ENCODE data around the gene GCH1.
A peak's percentile ranks its signal among the peaks of the same experiment; 100 is the strongest.

GCH1 gene

GRCh38 chr14:54836231-54836630 lies 66.4 kb downstream of the GCH1 start:
- peaks cover 31% of the 10 kb centered on the region for H3K4me1 ChIP-seq (ENCODE audit: control insufficient read depth, insufficient read depth, low read length)
- no peak overlapping the region for H3K9ac ChIP-seq (ENCODE audit: low read length)
- H3K36me3 ChIP-seq (ENCODE audit: control insufficient read depth, insufficient read depth, low read length, severe bottlenecking): no peaks in the 10 kb centered on the region
- H3K4me3 ChIP-seq (ENCODE audit: low read length): no peak overlapping the region
- no peaks in the 10 kb centered on the region for H3K9me3 ChIP-seq (ENCODE audit: control insufficient read depth, low read length)
- H3K27me3 ChIP-seq (replicated peaks; ENCODE audit: control insufficient read depth, insufficient read depth, low read length): no peaks in the 10 kb centered on the region
- DNase-seq (ENCODE audit: low read depth): no peak

GRCh38 chr14:54834727-54835126 lies 67.9 kb downstream of the GCH1 start:
- DNase-seq (ENCODE audit: low read depth): no peak

GRCh38 chr14:54834081-54834480 lies 68.5 kb downstream of the GCH1 start:
- no peaks in the 10 kb centered on the region for H3K9me3 ChIP-seq (ENCODE audit: control insufficient read depth, low read length)
- no peaks in the 10 kb centered on the region for H3K36me3 ChIP-seq (ENCODE audit: control insufficient read depth, insufficient read depth, low read length, severe bottlenecking)
- no peaks in the 10 kb centered on the region for H3K27me3 ChIP-seq (replicated peaks; ENCODE audit: control insufficient read depth, insufficient read depth, low read length)
- H3K4me1 ChIP-seq (ENCODE audit: control insufficient read depth, insufficient read depth, low read length): peaks cover 13% of the 10 kb centered on the region
- no peak overlapping the region for H3K9ac ChIP-seq (ENCODE audit: low read length)
- DNase-seq (ENCODE audit: low read depth): no peak
- H3K4me3 ChIP-seq (ENCODE audit: low read length): no peak overlapping the region

More at GRCh38 chr14:54834727-54835126, 67.9 kb downstream of the GCH1 start:
- Histone ChIP-seq H3K36me3 (ENCODE audit: control insufficient read depth, insufficient read depth, low read length, severe bottlenecking) (no peaks in the 10 kb centered on the region), H3K27me3 (replicated peaks; ENCODE audit: control insufficient read depth, insufficient read depth, low read length) (no peaks in the 10 kb centered on the region), H3K9me3 (ENCODE audit: control insufficient read depth, low read length) (no peaks in the 10 kb centered on the region), H3K9ac (ENCODE audit: low read length) (no peak overlapping the region), H3K4me3 (ENCODE audit: low read length) (no peak overlapping the region), H3K4me1 (ENCODE audit: control insufficient read depth, insufficient read depth, low read length) (peaks cover 20% of the 10 kb centered on the region)

GRCh38 chr14:54830650-54831049 lies 72.0 kb downstream of the GCH1 start:
- Histone ChIP-seq H3K4me3 (ENCODE audit: low read length) (no peak overlapping the region), H3K9ac (ENCODE audit: low read length) (no peak overlapping the region), H3K4me1 (ENCODE audit: control insufficient read depth, insufficient read depth, low read length) (peaks cover 11% of the 10 kb centered on the region), H3K27me3 (replicated peaks; ENCODE audit: control insufficient read depth, insufficient read depth, low read length) (peaks cover 4% of the 10 kb centered on the region), H3K36me3 (ENCODE audit: control insufficient read depth, insufficient read depth, low read length, severe bottlenecking) (no peaks in the 10 kb centered on the region), H3K9me3 (ENCODE audit: control insufficient read depth, low read length) (no peaks in the 10 kb centered on the region)
- no peak for DNase-seq (ENCODE audit: low read depth)

- Histone ChIP-seq H3K4me3 (ENCODE audit: low read length) (no peak overlapping the region), H3K27me3 (replicated peaks; ENCODE audit: control insufficient read depth, insufficient read depth, low read length) (peaks cover 4% of the 10 kb centered on the region), H3K36me3 (ENCODE audit: control insufficient read depth, insufficient read depth, low read length, severe bottlenecking) (no peaks in the 10 kb centered on the region), H3K9ac (ENCODE audit: low read length) (no peak overlapping the region), H3K9me3 (ENCODE audit: control insufficient read depth, low read length) (peaks cover 8% of the 10 kb centered on the region), H3K4me1 (ENCODE audit: control insufficient read depth, insufficient read depth, low read length) (peaks cover 2% of the 10 kb centered on the region)
- DNase-seq (ENCODE audit: low read depth): peak; percentile 52
These were observed 73.0 kb downstream of the GCH1 start for GRCh38 chr14:54829486-54830224.

GRCh38 chr14:54828037-54828436 lies 74.6 kb downstream of the GCH1 start:
- H3K36me3 ChIP-seq (ENCODE audit: control insufficient read depth, insufficient read depth, low read length, severe bottlenecking): no peaks in the 10 kb centered on the region
- no peak overlapping the region for H3K4me3 ChIP-seq (ENCODE audit: low read length)
- peaks cover 4% of the 10 kb centered on the region for H3K27me3 ChIP-seq (replicated peaks; ENCODE audit: control insufficient read depth, insufficient read depth, low read length)
- H3K9ac ChIP-seq (ENCODE audit: low read length): no peak overlapping the region
- no peak for DNase-seq (ENCODE audit: low read depth)
- peaks cover 24% of the 10 kb centered on the region for H3K9me3 ChIP-seq (ENCODE audit: control insufficient read depth, low read length)
- H3K4me1 ChIP-seq (ENCODE audit: control insufficient read depth, insufficient read depth, low read length): no peaks in the 10 kb centered on the region

- peaks cover 4% of the 10 kb centered on the region for H3K27me3 ChIP-seq (replicated peaks; ENCODE audit: control insufficient read depth, insufficient read depth, low read length)
- no peaks in the 10 kb centered on the region for H3K36me3 ChIP-seq (ENCODE audit: control insufficient read depth, insufficient read depth, low read length, severe bottlenecking)
- no peak for DNase-seq (ENCODE audit: low read depth)
- peaks cover under 1% of the 10 kb centered on the region for H3K4me1 ChIP-seq (ENCODE audit: control insufficient read depth, insufficient read depth, low read length)
- H3K9me3 ChIP-seq (ENCODE audit: control insufficient read depth, low read length): peaks cover 25% of the 10 kb centered on the region
- H3K4me3 ChIP-seq (ENCODE audit: low read length): peak overlapping the region; percentile 34
- no peak overlapping the region for H3K9ac ChIP-seq (ENCODE audit: low read length)
These were observed 78.7 kb downstream of the GCH1 start for GRCh38 chr14:54823757-54824549.

- Histone ChIP-seq H3K36me3 (ENCODE audit: control insufficient read depth, insufficient read depth, low read length, severe bottlenecking) (no peaks in the 10 kb centered on the region), H3K9me3 (ENCODE audit: control insufficient read depth, low read length) (peaks cover 25% of the 10 kb centered on the region), H3K4me3 (ENCODE audit: low read length) (no peak overlapping the region), H3K27me3 (replicated peaks; ENCODE audit: control insufficient read depth, insufficient read depth, low read length) (peaks cover 4% of the 10 kb centered on the region), H3K4me1 (ENCODE audit: control insufficient read depth, insufficient read depth, low read length) (peaks cover 9% of the 10 kb centered on the region), H3K9ac (ENCODE audit: low read length) (no peak overlapping the region)
- DNase-seq (ENCODE audit: low read depth): no peak
These were observed 79.9 kb downstream of the GCH1 start for GRCh38 chr14:54822685-54823084.

- no peaks in the 10 kb centered on the region for H3K27me3 ChIP-seq (replicated peaks; ENCODE audit: control insufficient read depth, insufficient read depth, low read length)
- peak overlapping the region; percentile 31 for H3K9ac ChIP-seq (ENCODE audit: low read length)
- peak; percentile 86 for DNase-seq (ENCODE audit: low read depth)
- H3K4me3 ChIP-seq (ENCODE audit: low read length): peak overlapping the region; percentile 49
- H3K9me3 ChIP-seq (ENCODE audit: control insufficient read depth, low read length): peaks cover 5% of the 10 kb centered on the region
- peaks cover 9% of the 10 kb centered on the region for H3K4me1 ChIP-seq (ENCODE audit: control insufficient read depth, insufficient read depth, low read length)
- H3K36me3 ChIP-seq (ENCODE audit: control insufficient read depth, insufficient read depth, low read length, severe bottlenecking): no peaks in the 10 kb centered on the region
These were observed 84.2 kb downstream of the GCH1 start for GRCh38 chr14:54818201-54819133.

- Histone ChIP-seq H3K9ac (ENCODE audit: low read length) (no peak overlapping the region), H3K4me1 (ENCODE audit: control insufficient read depth, insufficient read depth, low read length) (peaks cover 9% of the 10 kb centered on the region), H3K9me3 (ENCODE audit: control insufficient read depth, low read length) (no peaks in the 10 kb centered on the region), H3K4me3 (ENCODE audit: low read length) (no peak overlapping the region), H3K36me3 (ENCODE audit: control insufficient read depth, insufficient read depth, low read length, severe bottlenecking) (no peaks in the 10 kb centered on the region), H3K27me3 (replicated peaks; ENCODE audit: control insufficient read depth, insufficient read depth, low read length) (no peaks in the 10 kb centered on the region)
- no peak for DNase-seq (ENCODE audit: low read depth)
These were observed 85.1 kb downstream of the GCH1 start for GRCh38 chr14:54817506-54817905.

- H3K9me3 ChIP-seq (ENCODE audit: control insufficient read depth, low read length): no peaks in the 10 kb centered on the region
- no peaks in the 10 kb centered on the region for H3K27me3 ChIP-seq (replicated peaks; ENCODE audit: control insufficient read depth, insufficient read depth, low read length)
- no peak overlapping the region for H3K9ac ChIP-seq (ENCODE audit: low read length)
- no peak for DNase-seq (ENCODE audit: low read depth)
- peaks cover 9% of the 10 kb centered on the region for H3K4me1 ChIP-seq (ENCODE audit: control insufficient read depth, insufficient read depth, low read length)
- no peaks in the 10 kb centered on the region for H3K36me3 ChIP-seq (ENCODE audit: control insufficient read depth, insufficient read depth, low read length, severe bottlenecking)
- H3K4me3 ChIP-seq (ENCODE audit: low read length): no peak overlapping the region
These were observed 86.2 kb downstream of the GCH1 start for GRCh38 chr14:54816450-54816849.

Measured in adipocyte (in vitro differentiated cells).